Muscle layer of colon (tissue), 2 donors: ENCODE data around the gene FNDC3B.
"Not testable (repeated sequence)": the region's sequence is repeated elsewhere in the genome, so short reads cannot be mapped to it uniquely, and the experiment has no call there.

Experiments
- H3K27ac ChIP-seq: one replicate; pipeline ENCODE4 v1.7.0; 2013; ENCODE audit warnings: low read depth, mild to moderate bottlenecking, low read length, moderate library complexity
- H3K27me3 ChIP-seq, 2 donors: one replicate each; pipeline ENCODE4 v1.7.0; 2013; ENCODE audit warnings: low read length in 2 of 2, mild to moderate bottlenecking in 2 of 2; ENCODE audit not compliant: insufficient read depth in 2 of 2, control insufficient read depth in 1 of 2
- H3K36me3 ChIP-seq: one replicate; pipeline ENCODE4 v1.7.0; 2013; ENCODE audit warnings: mild to moderate bottlenecking, low read length; ENCODE audit not compliant: insufficient read depth
- H3K4me1 ChIP-seq: one replicate; pipeline ENCODE4 v1.7.0; 2013; ENCODE audit warnings: mild to moderate bottlenecking, low read length; ENCODE audit not compliant: insufficient read depth
- H3K4me3 ChIP-seq, 2 donors: one replicate each; pipeline ENCODE4 v1.7.0; 2013; ENCODE audit warnings: low read length in 2 of 2, low read depth in 1 of 2, mild to moderate bottlenecking in 1 of 2, moderate library complexity in 1 of 2
- H3K9ac ChIP-seq: one replicate; pipeline ENCODE4 v1.7.0; 2013; ENCODE audit warnings: low read length
- H3K9me3 ChIP-seq: one replicate; pipeline ENCODE4 v1.7.0; 2013; ENCODE audit warnings: mild to moderate bottlenecking, low read length
- donor health status: abdominal sarcoma.
- donor health status: Adenocarcinoma of cecum.

The FNDC3B gene

DNA sequence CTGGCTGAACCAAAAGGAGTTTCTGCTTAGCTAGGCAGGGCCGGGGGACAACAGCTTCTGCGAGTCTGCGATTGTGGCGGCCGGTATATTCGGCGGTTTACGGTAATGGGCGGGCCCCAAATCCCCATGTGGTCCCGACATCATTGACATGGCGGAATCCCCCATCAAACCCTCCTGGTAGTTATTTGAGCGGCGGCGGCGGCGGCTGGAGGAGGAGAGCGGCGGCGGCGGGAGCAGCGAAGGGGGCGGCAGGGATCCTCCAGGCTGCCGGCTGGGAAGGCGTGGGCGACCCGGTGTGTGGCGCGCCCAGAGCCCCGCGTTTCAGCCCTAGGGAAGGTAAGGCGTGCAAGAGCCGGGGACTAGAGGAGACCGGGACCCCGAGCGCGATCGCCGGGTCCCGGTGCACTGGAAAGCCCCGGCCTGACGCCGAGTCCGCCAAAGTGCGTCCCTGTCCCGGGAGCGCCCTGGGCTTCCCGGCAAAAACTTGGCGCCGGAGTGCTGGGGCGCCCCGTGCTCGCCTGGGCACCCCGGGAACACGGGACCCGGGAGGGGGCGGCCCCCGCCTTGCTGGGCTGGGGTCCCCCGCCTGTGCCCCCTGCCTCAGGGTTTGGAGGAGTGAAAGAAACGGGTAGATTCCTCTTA, at the start of gene FNDC3B:
Gene FNDC3B (plus strand): TSS at position 143 of the 642 bp plus-strand sequence. CDS start 72,902 bp downstream, outside the sequence.
- Histone ChIP-seq H3K4me1 (peaks cover 4% of the 10 kb centered on the region), H3K9ac (peak within 1 kb of the TSS; percentile 66), H3K27ac (peak within 1 kb of the TSS; percentile 100), H3K4me3 (peak within 1 kb of the TSS; percentile 82 to 97), H3K9me3 (no peaks in the 10 kb centered on the region), H3K27me3 (no peaks in the 10 kb centered on the region), H3K36me3 (no peaks in the 10 kb centered on the region)

DNA sequence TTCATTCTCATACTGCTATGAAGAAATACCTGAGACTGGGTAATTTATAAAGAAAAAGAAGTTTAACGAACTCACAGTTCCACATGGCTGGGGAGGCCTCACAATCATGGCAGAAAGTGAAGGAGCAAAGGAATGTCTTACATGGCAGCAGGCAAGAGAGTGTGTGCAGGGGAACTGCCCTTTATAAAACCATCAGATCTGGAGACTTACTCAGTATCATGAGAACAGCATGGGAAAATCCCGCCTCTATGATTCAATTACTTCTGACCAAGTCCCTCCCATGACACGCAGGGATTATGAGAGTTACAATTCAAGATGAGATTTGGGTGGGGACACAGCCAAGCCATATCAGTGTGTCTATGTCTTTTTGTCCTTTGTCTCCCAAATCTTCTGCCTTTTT, 49.1 kb upstream of the FNDC3B start:
- not testable (repeated sequence) for H3K4me1 ChIP-seq, H3K27ac ChIP-seq, H3K4me3 ChIP-seq, H3K36me3 ChIP-seq, H3K9me3 ChIP-seq, H3K27me3 ChIP-seq, H3K9ac ChIP-seq

- Histone ChIP-seq H3K4me1 (no peaks in the 10 kb centered on the region), H3K9ac (no peak overlapping the region), H3K36me3 (no peaks in the 10 kb centered on the region), H3K4me3 (no peak overlapping the region), H3K9me3 (no peaks in the 10 kb centered on the region), H3K27ac (no peak overlapping the region), H3K27me3 (no peaks in the 10 kb centered on the region)
These were observed 48.2 kb upstream of the FNDC3B start for GRCh38 chr3:171991166-171991565.

GRCh38 chr3:171994646-171995428, 44.5 kb upstream of the FNDC3B start:
- H3K4me3 ChIP-seq = no peak overlapping the region
- H3K27me3 ChIP-seq = no peaks in the 10 kb centered on the region
- no peak overlapping the region for H3K27ac ChIP-seq
- no peak overlapping the region for H3K9ac ChIP-seq
- H3K4me1 ChIP-seq = no peaks in the 10 kb centered on the region
- no peaks in the 10 kb centered on the region for H3K9me3 ChIP-seq
- H3K36me3 ChIP-seq = no peaks in the 10 kb centered on the region

GRCh38 chr3:171995486-171995885, 43.9 kb upstream of the FNDC3B start:
- no peak overlapping the region for H3K9ac ChIP-seq
- no peaks in the 10 kb centered on the region for H3K27me3 ChIP-seq
- H3K27ac ChIP-seq = no peak overlapping the region
- H3K4me1 ChIP-seq = no peaks in the 10 kb centered on the region
- H3K9me3 ChIP-seq = no peaks in the 10 kb centered on the region
- no peaks in the 10 kb centered on the region for H3K36me3 ChIP-seq
- H3K4me3 ChIP-seq = no peak overlapping the region

DNA sequence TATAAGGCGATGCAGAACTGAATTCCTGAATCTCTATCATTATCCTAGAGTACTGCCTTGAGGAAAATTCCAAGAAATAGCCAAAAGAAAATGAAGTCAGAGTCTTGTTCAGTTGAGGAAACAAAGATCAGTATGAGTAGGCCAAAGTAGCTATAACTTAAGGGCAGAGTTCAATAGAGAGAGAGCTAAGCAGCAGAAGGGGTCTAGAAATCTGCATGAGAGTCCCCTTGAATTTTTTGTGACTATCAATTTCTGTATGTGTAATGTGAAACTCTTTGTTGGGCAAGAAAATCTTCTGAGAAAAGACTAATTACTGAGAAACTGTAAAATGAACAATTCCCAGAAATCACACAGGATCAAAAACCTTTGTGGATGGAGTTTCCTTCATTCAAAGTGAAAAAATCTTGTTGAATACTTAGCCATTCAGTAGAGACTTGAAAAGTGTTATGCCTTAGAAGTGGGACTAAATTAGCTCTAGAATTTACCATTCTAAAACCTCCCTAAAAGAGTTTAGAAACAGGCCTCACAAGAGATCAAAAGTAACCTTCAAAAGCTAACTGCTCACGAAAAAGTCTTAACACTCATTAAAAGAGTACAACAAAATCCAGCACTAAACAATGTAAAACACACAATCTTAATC, 43.1 kb upstream of the FNDC3B start:
- no peaks in the 10 kb centered on the region for H3K27me3 ChIP-seq
- no peak overlapping the region for H3K4me3 ChIP-seq
- H3K9me3 ChIP-seq = no peaks in the 10 kb centered on the region
- no peaks in the 10 kb centered on the region for H3K36me3 ChIP-seq
- H3K4me1 ChIP-seq = no peaks in the 10 kb centered on the region
- H3K27ac ChIP-seq = no peak overlapping the region
- H3K9ac ChIP-seq = no peak overlapping the region

DNA sequence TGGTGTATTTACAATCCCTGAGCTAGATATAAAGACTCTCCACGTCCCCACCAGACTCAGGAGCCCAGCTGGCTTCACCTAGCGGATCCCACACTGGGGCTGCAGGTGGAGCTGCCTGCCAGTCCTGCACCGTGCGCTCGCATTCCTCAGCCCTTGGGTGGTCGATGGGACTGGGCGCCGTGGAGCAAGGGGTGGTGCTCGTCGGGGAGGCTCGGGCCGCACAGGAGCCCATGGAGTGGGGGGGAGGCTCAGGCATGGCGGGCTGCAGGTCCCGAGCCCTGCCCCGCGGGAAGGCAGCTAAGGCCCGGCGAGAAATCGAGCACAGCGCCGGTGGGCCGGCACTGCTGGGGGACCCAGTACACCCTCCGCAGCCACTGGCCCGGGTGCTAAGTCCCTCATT, 40.6 kb upstream of the FNDC3B start:
- H3K4me1 ChIP-seq, H3K4me3 ChIP-seq, H3K27me3 ChIP-seq, H3K9ac ChIP-seq, H3K36me3 ChIP-seq, H3K27ac ChIP-seq, H3K9me3 ChIP-seq: not testable (repeated sequence)

DNA sequence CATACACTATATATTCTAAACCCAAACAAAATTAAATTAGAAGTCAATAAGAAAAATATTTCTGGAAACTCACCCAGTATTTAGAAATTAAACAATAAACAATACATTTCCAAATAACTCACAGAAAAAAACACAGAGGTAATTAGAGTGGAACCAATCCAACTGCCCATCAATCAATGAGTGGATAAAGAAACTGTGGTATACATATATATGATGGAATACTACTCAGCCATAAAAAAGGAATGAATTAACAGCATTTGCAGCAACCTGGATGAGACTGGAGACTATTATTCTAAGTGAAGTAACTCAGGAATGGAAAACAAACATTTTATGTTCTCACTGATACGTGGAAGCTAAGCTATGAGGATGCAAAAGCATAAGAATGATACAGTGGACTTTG, 37.8 kb upstream of the FNDC3B start:
- H3K9ac ChIP-seq, H3K4me3 ChIP-seq, H3K4me1 ChIP-seq: not testable (repeated sequence)

GRCh38 chr3:172002512-172003078, 36.8 kb upstream of the FNDC3B start:
- Histone ChIP-seq H3K4me1 (no peaks in the 10 kb centered on the region), H3K27me3 (no peaks in the 10 kb centered on the region), H3K27ac (no peak overlapping the region), H3K9ac (no peak overlapping the region), H3K36me3 (no peaks in the 10 kb centered on the region), H3K4me3 (no peak overlapping the region), H3K9me3 (no peaks in the 10 kb centered on the region)

More for the DNA sequence above, 37.8 kb upstream of the FNDC3B start:
- H3K36me3 ChIP-seq, H3K9me3 ChIP-seq, H3K27me3 ChIP-seq, H3K27ac ChIP-seq: not testable (repeated sequence)

GRCh38 chr3:172003146-172003545, 36.2 kb upstream of the FNDC3B start:
- no peaks in the 10 kb centered on the region for H3K4me1 ChIP-seq

DNA sequence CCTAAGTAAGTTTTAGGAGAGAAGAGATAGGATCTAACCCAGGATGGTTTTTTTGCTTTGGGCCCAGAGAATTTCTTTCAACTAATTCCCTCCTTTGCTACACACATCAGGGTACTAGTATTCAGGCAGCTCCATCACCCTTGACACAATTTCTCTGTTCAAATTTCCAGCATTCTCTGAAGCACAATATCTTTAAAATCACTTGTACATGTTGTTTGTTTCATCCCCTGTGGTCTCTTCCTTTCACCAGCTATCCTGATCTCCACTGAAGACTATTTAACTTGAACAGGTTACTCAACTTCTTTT, 32.4 kb upstream of the FNDC3B start:
- Histone ChIP-seq H3K9me3 (no peaks in the 10 kb centered on the region), H3K4me3 (no peak overlapping the region), H3K4me1 (no peaks in the 10 kb centered on the region), H3K9ac (no peak overlapping the region), H3K36me3 (no peaks in the 10 kb centered on the region), H3K27me3 (no peaks in the 10 kb centered on the region), H3K27ac (no peak overlapping the region)

More at GRCh38 chr3:172003146-172003545, 36.2 kb upstream of the FNDC3B start:
- Histone ChIP-seq H3K27ac (no peak overlapping the region), H3K36me3 (no peaks in the 10 kb centered on the region), H3K9ac (no peak overlapping the region), H3K4me3 (no peak overlapping the region), H3K9me3 (no peaks in the 10 kb centered on the region), H3K27me3 (no peaks in the 10 kb centered on the region)
